GM10266 (cell line): ENCODE data around the gene RBP7.
A peak's percentile ranks its signal among the peaks of the same experiment; 100 is the strongest.

Experiments used
- DNase-seq: peaks from one replicate; pipeline ENCODE4 v3.0.0; 2012; ENCODE audit errors: extremely low spot score
- CTCF ChIP-seq: IDR thresholded peaks from 2 replicates; pipeline ENCODE4 v1.5.1; 2012; ENCODE audit warnings: mild to moderate bottlenecking, low read depth; ENCODE audit not compliant: control insufficient read depth, insufficient read depth; ENCODE audit errors: missing control alignments

The RBP7 gene

GRCh38 chr1:10032590-10033358, 35.7 kb downstream of the RBP7 start, which contains the start of gene UBE4B:
TSS of gene UBE4B (plus strand) at chr1:10032958. CDS start at chr1:10033671, 713 bp downstream.
- DNase-seq: peak; percentile 99
- peak; percentile 86 for TF ChIP-seq CTCF

GRCh38 chr1:10033359-10033845, 36.4 kb downstream of the RBP7 start:
- no peak for TF ChIP-seq CTCF
- DNase-seq: peak; percentile 25

DNA sequence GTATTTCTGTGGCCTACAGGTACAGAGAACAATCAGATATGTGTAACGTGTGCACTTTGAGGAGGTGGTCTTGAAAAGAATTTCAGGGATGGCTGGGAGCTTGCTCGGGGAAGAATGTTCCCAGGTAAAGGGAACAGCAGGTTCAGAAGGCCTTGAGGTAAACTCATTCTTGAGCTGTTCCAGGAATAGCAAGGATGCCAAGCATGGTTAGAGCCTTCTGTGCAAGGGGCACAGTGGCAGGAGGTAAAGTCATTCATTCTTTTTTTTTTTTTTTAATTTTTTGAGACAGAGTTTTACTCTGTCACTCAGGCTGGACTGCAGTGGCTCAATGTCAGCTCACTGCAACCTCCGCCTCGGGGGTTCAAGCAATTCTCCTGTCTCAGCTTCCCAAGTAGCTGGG, 45.7 kb downstream of the RBP7 start:
- no peak for DNase-seq
- no peak for TF ChIP-seq CTCF

- no peak for DNase-seq
- no peak for TF ChIP-seq CTCF
Observed at GRCh38 chr1:10045480-10046355, 48.7 kb downstream of the RBP7 start.

- no peak for DNase-seq
- no peak for TF ChIP-seq CTCF
Observed at GRCh38 chr1:10046356-10047085, 49.5 kb downstream of the RBP7 start.

DNA sequence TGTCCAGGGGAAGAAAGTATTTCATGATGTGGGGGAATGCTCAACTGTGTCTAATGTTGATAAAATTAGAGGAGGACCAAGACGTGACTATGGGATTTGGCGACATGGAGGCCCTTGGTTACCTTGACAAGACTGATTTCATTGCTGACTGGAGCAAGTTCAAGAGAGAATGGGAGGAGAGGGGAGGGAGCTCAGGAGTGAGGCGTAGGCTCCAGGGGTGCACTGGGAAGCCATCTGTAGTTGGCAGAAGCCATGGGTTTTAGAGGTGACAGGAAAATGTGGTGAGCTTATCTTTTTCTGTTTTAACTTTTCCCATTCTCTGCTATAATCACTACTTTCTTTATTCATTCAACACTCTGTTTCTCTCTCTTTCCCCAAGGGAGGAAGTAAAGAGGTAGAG, 51.6 kb downstream of the RBP7 start:
- DNase-seq: no peak
- TF ChIP-seq CTCF: no peak

GRCh38 chr1:10050611-10051010, 53.6 kb downstream of the RBP7 start:
- TF ChIP-seq CTCF: no peak
- no peak for DNase-seq
